ENCODE data around the gene CHMP6.

Gene CHMP6

DNA sequence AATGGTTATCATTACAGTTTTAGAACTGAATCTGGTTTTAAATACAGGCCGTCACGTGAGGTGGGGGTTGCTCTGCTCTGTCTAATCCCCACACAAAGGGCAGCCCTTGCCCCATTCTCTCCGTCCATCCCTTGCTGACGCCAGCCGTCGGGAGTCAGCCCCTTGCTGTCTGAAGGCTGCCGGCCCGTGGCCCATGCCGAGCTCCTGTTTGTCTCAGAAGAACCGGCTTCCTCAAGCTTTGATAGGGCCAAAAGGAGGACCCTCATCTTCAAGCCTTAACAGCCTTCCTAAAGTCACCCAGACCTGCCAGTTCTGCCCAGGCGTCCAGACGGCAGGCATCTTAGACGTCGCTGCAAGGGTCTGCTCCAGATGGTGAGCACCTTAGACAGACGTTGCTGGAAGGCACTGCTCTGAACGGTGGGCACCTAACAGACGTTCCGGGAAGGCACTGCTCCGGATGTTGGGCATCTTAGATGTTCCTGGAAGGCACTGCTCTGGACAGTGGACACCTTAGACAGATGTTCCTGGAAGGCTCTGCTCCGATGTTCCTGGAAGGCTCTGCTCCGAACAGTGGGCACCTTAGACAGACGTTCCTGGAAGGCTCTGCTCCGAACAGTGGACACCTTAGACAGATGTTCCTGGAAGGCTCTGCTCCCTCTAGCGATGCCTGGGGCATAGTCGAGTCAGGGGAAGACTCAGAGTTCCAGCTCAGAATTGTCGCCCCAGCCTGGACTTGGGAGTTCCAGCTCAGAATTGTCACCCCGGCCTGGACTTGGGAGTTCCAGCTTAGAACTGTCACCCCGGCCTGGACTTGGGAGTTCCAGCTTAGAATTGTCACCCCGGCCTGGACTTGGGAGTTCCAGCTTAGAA lies 35.1 kb upstream of the CHMP6 start:
- no peak for DNase-seq

DNA sequence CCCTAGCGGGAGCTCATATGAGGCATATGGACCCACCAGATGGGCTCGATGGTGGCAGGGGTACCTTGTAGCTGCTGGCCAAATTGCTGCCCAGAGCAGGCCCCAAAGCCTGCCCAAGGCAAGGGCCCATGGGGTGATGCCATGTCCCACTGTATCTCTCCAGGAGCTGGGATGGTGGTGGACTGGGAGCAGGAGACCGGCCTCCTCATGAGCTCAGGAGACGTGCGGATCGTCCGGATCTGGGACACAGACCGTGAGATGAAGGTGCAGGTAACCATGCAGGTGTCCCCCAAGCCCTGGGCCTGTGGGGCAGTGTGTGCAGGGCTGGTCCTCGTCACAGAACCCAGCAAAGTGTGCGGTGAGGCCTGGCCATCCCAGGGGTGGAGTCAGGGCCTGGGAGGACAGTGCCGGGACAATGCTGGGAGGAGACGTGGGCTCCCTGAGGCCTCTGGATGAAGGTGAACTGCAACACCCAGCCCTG lies 34.1 kb upstream of the CHMP6 start:
- DNase-seq: no peak

DNA sequence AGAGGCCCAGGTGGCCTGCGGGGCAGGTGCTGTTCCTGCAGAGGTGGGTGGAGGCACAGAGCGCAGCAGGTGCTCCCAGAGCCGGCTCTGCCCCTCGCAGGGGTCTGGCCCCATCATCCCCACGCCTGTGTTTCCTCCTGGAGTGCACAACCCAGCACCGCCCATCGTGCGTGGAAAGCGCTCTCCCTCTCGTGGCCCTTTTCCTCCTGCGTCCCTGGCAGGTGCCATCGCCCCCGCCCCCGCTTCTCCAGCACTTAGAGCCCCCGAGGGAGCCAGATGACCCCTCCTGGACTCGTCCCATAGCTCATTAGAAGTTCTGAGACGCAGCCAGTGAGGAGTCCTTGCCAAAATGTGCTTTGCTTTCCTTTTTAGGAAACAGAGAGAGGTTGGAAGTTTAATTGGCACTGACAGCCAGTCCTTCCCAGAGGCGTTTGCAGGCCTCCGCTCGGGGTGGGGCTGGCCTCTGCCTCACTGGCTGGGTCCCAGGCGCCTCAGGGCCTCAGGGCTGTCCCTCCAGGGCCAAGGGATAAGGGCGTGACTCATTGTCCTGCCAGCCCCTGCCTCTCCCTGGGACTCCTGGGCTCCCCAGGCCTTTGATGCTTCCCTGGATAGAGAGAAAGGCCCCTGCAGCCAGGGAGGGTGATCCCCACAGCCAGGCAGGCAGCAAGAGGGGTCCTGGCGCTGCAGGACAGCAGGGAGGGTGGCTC lies 32.2 kb upstream of the CHMP6 start:
- DNase-seq: no peak

DNA sequence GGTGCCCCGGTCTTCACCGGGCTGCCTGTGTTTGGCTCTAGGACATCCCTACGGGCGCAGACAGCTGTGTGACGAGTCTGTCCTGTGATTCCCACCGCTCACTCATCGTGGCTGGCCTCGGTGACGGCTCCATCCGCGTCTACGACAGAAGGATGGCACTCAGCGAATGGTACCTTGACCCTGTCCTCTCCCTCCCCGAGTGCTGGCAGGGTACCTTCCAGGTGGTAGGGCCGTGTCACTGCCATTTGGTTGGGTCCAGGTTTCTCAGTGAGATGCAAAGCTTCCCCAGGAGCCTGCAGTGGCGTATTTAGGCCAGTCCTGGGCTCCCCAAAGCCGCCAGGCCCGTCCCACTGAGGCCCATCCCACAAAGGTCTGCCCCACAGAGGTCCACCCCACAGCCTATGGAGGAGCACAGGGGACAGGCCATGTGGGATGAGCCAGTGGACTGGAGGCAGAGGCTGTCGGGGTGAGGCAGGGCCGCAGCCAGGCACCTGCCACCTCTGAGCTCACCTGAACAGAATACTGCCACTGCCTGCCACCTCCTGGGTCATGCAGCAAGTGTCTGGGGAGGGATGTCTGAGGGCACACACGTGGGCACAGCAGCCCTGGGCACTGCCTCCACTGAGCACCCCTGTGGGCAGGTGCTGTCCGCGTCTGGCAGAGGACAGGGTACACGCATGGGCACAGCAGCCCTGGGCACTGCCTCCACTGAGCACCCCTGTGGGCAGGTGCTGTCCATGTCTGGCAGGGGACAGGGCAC lies 31.4 kb upstream of the CHMP6 start:
- no peak for DNase-seq

DNA sequence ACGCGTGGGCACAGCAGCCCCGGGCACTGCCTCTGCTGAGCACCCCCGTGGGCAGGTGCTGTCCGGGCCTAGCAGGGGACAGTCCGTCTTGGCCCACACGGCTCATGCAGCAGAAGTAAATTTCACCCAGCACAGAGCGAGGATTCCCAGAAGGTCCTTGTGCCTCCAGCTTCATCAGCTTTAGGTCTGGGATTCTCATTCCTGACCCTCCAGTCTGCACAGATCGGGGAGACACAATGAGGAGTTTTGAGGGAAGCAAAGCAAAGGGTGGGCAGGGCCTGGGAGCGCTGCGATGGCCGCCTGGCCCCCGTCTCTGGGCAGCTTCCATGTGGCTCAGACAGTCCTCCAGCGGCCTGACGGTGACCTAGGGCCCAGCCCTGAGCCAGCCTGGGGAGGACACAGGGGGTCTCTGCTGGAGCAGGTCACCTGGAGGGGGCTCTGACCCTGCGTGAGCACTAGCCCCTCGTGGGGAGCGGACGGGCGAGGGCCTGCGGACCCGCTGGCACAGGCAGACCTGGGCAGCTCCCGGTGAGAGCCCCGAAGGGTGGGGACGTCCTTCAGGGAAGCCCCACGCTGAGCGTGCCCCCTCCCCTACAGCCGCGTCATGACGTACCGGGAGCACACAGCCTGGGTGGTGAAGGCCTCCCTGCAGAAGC lies 30.7 kb upstream of the CHMP6 start:
- no peak for DNase-seq

DNA sequence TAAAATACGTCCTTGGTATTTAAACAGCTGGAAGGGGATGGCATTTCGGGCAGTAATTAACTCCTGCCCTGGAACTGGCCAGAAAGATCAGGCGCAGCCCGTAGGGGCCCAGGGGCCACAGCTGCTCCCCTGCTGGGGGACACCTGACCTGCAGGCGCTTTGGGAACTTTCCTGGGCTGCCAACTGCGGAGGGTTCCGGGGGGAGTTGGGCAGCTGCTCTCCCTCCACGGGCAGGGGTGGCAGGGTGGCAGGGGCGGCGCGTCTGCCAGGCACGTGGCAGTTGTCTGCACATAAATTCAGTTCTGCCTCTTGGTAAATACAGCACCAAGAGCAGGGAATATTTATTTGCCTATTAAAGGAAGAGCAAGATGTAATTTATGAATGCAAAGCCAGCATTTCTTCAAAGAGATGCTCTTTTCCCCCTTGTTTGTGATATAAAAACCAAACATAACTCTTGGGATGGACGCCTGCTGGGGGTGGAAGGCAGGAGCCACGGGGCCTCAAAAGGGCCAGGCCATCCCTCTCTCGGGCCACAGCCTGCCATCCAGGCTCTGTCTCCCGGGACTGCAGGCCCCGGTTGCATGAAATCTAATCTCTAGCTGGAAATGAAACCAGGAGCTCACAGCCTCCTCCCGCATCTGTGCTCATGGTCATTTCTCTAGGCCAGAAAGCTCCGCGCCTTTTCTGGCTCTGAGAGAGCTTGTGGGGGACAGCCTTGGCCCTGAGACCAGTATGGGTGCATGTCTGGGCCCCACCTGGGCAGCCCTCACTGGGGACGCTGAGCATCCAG lies 29.9 kb upstream of the CHMP6 start:
- DNase-seq: no peak

DNA sequence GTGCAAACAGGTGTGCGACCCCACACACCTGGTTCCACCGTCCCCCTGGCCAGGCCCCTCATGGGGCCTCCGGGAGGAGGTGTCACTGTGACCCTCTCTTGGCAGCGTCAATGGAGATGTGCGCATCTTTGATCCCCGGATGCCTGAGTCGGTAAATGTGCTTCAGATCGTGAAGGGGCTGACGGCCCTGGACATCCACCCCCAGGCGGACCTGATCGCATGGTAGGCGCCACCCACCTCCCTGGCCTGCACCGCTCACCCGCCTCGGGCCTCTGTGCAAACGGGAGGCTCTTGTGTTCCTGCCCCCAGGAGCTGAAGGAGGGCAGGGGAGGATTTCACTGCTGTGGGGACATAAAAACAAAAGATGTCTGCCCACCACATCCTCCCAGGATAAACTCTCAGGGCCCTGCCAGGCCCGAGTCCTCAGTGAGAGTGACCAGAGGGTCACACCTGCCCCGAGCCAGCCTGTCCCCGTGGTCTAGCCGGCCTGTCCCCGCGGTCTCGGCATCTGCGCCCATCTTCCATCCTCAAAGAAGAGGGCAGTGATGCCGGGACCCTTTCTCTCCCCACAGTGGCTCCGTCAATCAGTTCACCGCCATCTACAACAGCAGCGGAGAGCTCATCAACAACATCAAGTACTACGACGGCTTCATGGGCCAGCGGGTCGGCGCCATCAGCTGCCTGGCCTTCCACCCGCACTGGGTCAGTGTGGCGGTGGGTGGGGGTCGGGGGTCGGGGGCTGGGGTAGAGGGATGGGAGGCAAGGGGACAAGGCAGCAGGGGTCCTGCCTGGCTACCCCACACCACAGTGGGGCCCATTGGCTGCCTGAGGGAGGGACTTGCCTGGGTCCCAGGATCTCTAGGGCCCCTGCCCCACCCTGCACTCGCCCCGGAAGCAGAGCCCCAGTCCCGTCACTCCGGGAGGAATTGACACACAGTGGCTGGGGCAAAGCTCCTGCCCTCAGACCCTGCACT lies 29.0 kb upstream of the CHMP6 start:
- no peak for DNase-seq

DNA sequence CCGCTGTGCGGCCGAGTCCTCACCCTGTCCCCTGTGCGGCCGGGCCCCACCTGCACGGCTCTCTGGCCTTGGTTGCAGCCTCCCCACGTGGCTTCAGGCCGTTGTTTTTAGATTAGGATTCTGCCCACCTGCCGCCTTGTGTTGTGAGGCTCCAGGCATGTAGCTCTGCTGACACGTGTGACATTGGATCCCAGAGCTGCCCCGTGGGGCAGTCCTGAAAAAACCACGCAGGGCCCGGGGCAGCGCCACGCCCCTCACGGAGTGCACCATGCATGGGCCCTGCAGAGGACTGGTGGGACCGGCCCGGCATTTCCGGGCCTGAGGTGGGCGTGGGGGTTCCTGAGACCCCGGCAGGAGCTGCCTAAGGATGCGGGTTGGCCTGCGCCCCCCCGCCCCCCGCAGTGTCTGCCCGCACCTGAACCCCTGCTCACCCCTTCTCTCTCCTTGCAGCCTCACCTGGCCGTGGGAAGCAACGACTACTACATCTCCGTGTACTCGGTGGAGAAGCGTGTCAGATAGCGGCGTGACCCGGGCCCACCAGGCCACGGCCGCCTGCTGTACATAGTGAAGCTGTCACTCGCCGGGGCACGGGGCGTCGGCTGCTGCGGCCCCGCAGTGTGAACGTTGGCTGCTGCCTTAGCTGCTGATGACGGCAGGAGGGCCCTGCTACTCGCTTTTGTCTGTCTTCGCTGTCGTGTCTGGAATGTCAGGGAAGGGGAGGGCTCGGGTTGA lies 27.7 kb upstream of the CHMP6 start:
- DNase-seq: no peak

DNA sequence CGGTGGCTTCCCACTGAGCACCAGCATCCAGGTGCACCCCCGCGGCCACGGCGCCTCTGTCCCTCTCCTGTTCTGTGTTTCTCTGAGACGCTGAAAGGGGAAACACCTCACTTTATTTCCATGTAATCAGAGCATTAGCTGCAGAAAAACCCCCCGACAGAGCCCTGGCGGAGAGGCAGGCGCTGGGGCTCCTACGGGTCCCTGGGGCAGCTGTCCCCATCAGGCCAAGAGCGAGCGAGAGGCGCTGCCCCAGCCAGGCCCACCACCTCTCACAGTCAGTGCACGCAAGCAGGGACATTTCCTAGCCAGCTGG lies 27.1 kb upstream of the CHMP6 start:
- no peak for DNase-seq

DNA sequence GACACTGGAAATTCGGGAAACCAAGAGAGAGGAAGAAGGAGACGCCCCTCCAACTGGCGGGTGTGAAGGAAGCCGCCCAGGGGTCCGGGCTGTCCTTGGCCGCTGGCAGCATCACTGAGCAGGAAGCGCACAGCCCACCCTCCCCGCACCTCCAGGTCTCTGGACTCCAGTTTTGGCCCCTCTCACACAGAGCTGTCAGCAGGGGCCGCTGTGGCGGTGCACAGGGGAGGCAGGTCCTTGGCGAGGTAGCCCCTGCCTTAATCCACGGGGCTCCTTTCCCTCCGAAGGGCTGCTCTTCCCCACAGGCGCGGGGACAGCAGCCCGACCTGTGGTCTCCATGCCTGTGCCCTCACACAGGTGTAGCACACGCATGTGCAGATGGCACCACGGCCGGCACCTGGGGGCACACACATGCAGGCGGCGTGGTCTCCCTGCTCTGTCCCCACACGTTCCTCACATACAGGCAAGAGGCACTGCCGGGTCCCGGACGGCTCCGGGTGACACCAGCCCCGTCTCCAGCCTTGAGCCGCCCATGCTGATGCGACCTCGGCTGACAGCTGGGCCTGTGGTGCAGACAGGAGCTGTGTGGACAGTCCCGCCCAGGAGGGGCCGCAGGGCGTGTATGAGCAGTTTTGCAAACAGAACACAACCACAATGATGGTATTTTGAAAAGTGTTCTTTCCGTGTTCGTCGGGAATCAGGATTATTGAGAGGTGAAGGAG lies 26.6 kb upstream of the CHMP6 start:
- DNase-seq: no peak

DNA sequence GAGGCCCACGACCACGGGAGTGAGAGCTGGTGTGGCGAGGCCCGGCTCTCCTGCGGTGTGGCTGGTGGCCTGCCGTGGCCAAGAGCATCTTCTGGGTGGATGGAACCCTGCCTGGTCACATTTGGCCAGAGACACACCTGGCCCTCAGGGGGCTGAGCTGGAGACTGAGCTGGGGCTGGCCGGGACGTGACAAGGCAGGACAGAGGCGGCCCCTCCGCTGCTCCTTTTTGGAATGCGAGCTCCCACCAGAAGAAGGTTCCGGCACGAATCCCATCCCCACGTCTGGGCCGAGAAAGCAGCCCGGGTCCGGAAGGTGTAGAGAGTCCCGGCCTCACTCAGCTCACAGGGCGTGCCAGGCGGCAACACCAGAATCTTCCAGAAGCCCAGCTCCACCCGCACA lies 26.0 kb upstream of the CHMP6 start:
- no peak for DNase-seq

DNA sequence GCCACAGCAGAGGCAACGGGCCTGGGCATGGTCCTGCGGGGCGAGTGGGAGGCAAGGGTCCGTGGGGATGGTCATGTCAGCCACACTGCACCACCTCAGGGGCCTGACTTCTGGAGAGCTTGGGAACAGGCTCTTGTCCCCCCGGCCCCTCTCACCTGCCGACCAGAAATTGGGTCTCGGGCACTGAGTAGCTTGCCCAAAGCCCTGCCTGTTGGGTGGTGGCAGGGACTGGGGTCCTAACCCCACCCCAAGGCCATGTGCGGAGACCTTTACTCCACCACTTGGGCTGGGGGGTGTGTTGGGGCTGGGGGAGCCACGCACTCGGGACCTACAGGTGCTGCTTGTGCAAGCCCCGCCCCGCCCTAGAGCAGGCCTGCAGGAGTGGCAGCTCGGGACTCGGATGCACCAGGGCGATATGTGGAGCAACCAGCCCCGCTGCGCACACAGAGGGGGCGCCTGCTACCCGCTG lies 24.2 kb upstream of the CHMP6 start:
- DNase-seq: no peak

DNA sequence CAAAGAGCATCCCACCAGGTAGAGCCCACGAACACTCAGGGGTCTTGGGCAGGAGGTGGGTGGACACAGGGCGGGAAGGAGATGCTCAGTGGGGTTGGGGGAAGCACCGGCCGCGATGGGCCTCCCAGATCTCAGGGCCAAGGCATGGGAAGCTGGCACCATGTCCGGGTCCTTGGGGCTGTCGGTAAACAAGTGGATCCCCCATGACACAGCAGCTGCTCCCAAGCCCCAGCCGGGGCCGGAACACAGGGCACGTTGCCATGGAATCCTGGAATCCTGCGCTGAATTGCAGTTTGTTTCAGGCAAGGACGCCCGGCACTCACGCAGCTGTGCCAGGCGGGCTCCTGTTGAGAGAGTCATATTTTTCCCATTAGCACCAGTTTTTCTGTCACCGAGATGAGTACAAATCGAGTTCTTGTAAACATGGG lies 23.0 kb upstream of the CHMP6 start:
- no peak for DNase-seq

DNA sequence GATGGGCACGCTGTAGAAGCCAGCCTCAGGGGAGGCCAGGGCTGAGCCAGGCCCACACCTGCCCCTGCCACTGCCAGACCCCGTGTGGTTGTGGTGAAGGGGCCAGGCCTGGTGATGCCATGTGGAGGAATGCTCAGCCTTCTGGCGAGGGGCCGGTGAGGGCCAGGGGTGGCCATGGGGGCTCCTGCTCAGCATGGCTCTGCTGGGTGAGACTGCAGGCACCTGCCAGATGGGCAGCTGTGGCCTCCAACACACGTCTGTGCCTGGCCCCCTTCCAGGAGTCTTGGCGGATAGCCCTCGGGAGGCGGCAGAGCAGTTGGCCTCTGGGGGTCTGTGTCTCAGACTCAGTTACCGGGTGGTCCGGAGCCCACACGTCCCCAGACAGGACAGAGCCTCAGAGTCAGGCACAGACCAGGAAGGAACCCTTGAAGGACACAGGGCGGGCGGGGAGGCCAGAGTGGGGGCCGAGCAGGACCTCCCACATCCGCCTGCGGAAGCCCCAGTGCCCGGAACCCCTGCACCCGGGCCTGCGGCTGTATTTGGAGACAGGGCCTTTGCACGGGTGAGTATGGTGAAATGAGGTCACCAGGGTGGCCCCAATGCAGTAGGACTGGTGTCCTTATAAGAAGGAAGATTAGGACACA lies 22.5 kb upstream of the CHMP6 start:
- no peak for DNase-seq

DNA sequence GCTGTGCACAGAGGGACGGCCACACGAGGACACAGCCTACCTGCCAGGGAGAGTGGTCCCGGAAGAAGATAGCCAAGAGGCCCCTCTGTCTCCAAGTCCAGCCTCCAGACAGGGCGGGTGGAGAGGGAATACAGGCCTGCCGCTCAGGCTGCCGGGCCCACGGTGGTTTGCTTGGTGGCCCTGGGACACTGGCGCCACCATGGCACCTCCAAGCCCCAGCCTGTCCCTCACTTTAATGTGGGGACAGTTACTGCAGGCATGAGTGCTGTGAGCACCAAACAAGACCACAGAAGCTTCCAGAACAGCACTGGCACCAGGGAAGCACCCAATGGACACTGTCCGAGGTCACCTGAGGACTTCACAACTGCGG lies 22.0 kb upstream of the CHMP6 start:
- no peak for DNase-seq

DNA sequence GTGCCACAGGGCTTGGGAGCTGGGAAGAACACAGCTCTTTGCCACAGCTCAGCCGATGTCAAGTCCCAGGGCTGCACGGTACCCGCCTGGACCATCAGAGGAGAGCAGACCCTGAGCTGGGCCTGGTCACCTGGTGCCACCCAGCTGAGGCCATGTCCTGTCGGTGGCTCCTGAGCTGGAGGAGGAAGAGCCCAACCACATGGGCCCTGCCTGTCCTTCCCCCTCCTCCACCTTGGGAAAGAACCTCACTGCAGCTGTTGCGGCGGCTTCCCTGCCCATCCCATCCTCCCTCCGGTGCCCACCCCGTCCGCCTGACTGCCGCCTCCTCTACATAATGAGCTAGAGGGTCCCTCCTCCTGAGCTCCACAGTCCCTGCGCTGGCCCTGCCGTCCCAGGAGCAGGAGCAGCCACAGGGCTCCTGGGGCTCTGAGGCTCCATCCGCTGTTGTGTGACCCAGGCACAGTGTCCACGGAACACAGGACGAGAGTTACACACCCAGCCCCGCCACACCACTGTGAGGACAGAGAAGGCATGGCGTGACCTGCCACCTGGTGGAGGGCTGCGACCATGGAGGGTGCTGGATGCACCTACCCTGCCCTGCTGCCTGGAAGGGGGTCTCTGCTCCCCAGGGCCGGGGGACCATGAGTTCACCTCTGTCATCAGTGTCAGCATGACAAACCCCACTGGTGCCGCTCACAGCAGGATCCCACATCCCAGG lies 21.4 kb upstream of the CHMP6 start:
- no peak for DNase-seq

DNA sequence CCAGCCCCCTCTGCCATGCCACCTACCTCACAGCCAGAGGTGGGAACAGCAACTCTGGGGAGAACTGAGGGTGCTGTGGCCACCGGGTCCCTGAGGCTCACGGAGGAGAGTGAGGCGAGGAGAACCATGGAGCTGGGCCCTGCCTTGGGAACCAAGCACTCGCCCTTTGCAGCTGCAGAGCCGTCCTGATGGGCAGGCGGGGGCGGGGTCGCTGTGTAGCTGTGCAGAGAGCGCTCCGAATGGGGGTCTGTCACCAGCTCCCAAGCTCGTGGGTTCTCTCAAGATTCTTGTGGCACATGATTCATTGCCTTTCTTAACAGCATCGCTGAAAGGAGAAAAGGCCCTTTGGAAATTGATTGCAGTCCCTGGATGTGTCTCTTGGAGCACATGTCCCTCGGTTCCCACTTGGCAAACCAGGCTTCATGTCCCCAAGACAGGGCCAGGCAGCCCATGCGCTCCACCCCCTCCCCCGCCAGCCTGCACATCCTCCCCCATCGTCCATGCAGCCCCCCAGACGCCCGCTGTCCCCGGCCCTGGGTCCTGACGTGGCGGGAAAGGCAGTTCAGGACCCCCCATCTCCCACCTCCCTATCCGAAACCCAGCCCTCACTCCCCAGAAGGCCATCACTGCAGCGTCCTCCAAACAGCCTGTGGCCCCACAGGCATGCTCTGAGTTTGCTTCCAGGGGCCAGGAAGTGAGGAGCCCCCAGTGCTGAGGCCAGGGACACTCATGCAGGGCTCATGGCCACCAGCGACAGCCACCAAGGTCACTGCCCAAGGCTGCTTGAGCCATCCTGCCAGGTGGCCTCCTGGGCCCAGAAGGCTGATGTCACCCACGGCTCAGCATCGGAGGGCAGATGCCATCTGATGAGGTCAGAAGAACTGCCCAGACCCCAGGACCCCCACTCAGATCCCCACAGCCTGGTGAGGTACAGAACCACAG lies 20.6 kb upstream of the CHMP6 start:
- no peak for DNase-seq
